NCI-H2081 treated with DMSO at 0.1 percent for 48 hours (cell line): ENCODE measurements around the gene HECTD4.
"Not testable (repeated sequence)": the region's sequence is repeated elsewhere in the genome, so short reads cannot be mapped to it uniquely, and the experiment has no call there.

ENCODE experiments used
- DNase-seq: peaks from one replicate; lab custom pipeline; 2025; lab: John Stamatoyannopoulos, UW

The HECTD4 gene

GRCh38 chr12:112407683-112408082 lies 25.5 kb upstream of the HECTD4 start:
- DNase-seq = not testable (repeated sequence)

DNA sequence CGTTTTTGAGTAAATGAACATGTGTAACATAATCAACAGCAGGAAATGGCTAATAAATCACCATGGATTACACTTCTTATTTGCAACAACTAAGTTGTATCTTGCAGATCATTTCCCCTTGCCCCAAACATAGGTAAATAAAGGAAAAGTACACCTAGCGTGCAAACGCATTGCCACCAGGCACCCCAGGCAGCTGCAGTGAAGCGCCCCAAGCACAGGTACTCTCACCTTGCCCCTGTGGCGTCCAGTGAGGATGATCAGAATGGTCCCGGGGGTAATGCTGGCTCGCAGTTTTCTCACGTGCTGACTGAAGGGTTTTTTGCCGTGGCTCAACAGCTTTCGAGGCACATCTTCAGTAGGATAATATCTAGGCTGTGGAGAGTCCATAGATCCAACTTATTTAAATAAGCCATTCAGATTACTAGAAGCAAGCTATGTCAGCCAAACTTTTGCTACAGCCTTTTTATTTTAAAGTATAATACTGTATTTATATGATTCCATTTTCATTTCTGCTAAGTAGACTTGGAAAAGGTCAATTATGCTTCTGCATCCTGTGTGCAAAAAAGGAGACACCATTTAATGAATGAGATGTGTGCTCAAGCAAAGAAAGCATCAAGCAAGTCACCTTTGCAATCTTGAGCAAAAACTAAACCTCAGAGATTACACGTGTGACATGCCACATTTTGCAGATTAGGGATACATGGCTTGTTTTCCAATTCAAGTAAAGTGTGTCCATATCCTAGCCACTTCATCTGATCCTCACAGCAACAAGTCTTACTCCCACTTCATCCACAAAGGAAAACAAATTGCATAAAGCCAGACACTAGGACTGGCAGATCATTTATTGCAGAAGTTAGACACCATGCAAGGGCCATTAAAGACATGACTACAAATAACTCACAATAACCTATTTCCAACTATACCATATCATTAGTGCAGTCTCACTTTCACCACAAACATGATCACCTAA lies 24.6 kb upstream of the HECTD4 start:
- no peak for DNase-seq

GRCh38 chr12:112401903-112402498 lies 19.8 kb upstream of the HECTD4 start:
- no peak for DNase-seq

DNA sequence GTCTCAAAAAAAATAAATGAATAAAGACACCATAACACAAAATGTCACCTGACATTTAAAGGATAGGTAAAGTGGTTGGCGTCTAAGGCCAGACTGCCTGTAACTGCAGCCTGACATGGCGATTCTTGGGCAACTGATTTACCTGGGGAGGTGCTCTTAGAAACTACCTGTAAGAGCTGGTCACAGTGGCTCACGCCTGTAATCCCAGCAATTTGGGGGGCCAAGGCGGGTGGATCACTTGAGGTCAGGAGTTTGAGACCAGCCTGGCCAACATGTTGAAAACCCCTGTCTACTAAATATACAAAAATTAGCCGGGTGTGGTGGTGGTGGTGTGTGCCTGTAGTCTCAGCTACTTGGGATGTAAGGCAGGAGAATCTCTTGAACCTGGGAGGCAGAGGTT lies 18.8 kb upstream of the HECTD4 start:
- DNase-seq = no peak

DNA sequence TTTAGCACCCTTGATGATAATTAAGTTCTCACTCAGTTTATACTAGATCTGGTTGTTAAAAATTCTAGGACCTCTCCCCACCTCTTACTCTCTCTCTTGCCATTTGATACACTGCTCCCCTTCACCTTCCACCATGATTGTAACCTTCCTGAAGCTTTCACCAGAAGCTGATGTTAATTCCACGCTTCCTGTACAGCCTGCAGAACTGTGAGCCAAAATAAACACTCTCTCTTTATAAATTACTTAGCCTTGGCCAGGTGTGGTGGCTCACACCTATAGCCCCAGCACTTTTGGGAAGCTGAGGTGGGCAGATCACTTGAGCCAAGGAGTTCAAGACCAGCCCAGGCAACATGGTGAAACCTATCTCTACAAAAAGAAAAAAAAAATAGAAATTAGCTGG lies 11.1 kb upstream of the HECTD4 start:
- DNase-seq = no peak

DNA sequence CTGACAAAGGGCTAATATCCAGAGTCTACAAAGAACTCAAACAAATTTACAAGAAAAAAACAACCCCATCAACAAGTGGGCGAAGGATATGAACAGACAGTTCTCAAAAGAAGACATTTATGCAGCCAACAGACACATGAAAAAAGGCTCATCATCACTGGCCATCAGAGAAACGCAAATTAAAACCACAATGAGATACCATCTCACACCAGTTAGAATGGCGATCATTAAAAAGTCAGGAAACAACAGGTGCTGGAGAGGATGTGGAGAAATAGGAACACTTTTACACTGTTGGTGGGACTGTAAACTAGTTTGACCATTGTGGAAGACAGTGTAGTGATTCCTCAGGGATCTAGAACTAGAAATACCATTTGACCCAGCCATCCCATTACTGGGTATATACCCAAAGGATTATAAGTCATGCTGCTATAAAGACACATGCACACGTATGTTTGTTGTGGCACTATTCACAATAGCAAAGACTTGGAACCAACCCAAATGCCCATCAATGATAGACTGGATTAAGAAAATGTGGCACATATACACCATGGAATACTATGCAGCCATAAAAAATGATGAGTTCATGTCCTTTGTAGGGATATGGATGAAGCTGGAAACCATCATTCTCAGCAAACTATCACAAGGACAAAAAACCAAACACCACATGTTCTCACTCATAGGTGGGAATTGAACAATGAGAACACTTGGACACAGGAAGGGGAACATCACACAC lies 7.9 kb upstream of the HECTD4 start:
- DNase-seq = not testable (repeated sequence)

GRCh38 chr12:112389228-112389627 lies 7.0 kb upstream of the HECTD4 start:
- DNase-seq = no peak

- no peak for DNase-seq
These were observed 4.5 kb upstream of the HECTD4 start for GRCh38 chr12:112386726-112387125.

- no peak for DNase-seq
These were observed 635 bp upstream of the HECTD4 start for GRCh38 chr12:112382866-112383265.

DNA sequence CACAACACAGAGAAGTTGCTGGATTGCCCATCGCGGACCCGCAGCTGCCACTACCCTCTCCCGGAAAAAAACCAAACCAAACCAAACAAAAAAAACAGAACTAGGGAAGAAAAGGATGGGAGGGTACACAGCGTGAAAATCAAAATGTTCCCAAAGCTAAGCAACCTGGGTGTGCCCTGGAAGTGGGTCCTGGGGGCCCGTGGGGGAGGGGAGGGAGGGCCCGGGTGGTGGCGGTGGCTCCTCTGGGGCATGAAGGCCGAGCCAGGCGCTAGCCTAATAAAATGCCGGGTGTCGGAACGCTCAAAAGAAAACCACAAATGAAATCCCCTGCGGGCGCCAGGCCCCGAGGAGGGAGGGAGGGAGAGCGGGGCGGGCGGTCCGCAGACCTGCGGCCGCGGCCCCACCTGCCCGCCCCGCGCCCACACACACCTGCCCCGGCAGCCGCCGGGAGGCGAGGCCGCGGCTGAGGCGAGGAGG lies 787 bp downstream of the HECTD4 start:
- no peak for DNase-seq

- no peak for DNase-seq
These were observed 1.4 kb downstream of the HECTD4 start for GRCh38 chr12:112380663-112381405.

DNA sequence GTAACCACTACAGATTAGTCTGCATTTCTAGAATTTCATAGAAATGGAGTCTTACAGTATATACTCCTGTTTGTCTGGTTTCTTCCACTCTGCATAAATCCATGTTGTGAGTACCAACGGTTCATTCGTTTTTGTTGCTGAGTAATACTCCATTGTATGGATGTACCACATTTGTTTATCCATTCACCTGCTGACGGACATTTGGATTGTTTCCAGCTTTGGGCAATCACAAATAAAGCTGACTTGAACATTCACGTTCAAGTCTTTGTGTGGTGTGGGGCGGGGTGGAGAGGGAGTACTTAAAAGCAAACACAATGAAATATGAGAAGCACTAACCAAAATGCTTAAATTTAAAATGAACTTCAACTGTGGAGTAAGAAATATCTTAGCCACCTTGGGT lies 7.1 kb downstream of the HECTD4 start:
- DNase-seq = no peak

DNA sequence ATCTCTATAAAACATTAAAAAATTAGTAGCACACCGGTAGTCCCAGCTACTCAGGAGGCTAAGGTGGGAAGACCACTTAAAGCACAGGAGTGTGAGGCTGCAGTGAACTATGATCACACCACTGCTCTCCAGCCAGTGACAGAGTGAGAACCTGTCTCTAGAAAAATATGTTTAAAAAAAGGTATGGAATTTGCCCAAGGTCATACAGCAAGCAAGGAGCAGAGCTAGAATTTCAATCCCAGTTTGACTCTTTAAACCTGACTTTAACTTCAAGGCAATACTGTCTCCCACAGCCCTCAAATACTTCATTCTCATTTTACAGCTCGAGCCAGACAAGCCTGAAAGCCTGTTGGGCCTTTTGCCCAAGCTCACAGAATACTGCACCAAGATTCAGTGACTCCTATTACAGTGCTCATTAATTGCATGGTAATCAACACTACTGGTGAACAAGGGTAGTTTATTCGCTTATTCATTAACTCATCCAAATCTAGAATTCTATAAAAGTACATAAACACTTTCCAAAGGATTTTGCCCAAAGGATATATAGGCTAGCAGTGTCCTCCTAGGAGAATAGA lies 8.0 kb downstream of the HECTD4 start:
- no peak for DNase-seq

DNA sequence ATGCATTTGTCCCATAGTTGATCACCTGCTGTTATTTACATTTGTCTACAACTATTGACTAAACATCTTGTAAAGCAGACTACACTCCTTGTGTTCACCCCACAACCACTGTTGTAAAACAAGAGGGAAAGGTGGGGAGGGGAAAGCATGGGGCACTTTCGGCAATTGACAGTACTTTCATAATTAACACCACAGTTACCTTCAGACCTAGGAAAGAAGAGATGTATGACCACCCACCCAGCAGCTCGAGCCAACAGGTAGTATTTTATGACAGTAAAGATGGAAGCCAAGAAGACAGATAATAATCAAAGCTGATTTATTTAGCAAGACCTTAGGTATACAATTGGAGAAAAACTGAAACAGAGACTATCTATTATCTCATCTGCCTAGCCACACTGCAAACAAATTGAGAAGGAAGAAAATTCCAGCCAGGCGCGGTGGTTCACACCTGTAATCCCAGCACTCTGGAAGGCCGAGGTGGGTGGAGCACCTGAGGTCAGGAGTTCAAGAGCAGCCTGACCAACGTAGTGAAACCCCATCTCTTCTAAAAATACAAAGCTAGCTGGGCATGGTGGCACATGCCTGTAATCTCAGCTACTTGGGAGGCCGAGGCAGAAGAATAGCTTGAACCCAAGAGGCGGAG lies 11.2 kb downstream of the HECTD4 start:
- DNase-seq = no peak

GRCh38 chr12:112370199-112370598 lies 12.0 kb downstream of the HECTD4 start:
- no peak for DNase-seq

- DNase-seq = no peak
These were observed 13.4 kb downstream of the HECTD4 start for GRCh38 chr12:112368856-112369255.

DNA sequence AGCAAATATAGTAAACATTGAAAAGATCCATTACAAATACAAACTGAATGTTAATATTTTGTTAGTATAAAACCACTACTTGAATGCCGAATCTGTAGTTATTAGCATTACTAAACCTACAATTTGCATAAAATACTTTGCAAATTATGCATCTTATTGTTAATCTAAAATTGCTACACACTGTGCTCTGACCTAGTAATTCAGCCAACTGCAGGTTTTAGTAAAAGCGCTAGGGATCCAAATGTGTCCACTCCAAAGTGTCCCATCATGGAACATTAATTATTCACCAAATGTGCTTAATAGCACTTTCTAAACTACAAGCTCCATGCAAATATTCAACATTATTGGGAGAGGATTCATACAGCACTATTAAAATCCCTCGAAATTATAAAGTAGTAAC lies 14.3 kb downstream of the HECTD4 start:
- no peak for DNase-seq

DNA sequence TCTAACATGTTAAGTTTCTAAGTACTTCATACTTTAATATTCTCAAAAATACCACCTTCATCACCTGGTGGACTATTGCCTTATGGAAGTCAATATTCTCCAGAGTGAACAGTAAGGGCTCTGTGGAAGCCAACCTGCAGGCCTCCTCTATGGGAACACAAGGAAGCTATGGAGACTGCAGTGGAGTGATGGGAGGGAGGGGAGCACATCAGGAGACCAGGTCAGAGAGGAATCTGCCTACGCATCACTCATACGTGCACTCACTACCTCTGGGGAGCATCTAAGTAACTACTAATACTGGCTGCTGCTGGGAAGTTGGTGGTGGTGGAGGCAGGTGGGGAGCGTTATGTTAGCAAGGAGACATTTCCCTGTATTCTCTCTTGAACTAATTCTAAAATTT lies 19.9 kb downstream of the HECTD4 start:
- DNase-seq = no peak

DNA sequence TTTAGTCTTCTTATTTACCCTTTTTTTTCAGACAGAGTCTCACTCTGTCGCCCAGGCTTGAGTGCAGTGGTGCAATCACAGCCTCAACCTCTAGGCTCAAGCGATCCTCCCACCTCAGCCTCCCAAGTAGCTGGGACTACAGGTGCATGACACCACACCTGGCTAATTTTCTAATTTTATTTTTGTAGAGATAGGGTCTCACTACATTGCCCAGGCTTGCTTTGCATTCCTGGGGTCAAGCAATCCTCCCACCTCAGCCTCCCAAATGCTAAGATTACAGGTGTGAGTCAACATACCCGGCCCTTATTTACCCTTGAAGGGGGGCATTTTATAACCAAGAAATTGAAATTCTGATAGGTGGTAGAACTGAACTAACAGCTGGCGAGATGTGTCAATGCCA lies 21.0 kb downstream of the HECTD4 start:
- no peak for DNase-seq

DNA sequence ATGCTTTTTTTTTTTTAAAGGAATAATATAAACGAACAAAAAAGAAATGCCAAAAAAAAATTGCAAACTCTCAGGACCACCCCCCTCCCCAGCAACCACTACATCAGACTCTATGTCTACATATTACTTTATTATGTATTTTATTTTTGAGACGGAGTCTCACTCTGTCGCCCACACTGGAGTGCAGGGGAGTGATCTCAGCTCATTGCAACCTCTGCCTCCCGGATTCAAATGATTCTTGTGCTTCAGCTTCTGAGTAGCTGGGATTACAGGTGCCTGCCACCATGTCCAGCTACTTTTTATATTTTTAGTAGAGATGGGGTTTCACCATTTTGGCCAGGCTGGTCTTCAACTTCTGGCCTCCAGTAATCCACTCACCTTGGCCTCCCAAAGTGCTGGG lies 22.9 kb downstream of the HECTD4 start:
- no peak for DNase-seq

- DNase-seq = no peak
These were observed 25.0 kb downstream of the HECTD4 start for GRCh38 chr12:112357214-112357613.
